ENCODE measurements around the gene SPTBN1. TPM values are rescaled to one million over a fixed set of nuclear protein-coding genes. Genes with fewer than 3 reads are reported as not detected.

SPTBN1 gene
- total and polyA plus RNA-seq, 2 of the 13 experiments (the other 11 are each of a cell fraction or from before 2014, with no cell fraction given), result 123 to 299 TPM

DNA sequence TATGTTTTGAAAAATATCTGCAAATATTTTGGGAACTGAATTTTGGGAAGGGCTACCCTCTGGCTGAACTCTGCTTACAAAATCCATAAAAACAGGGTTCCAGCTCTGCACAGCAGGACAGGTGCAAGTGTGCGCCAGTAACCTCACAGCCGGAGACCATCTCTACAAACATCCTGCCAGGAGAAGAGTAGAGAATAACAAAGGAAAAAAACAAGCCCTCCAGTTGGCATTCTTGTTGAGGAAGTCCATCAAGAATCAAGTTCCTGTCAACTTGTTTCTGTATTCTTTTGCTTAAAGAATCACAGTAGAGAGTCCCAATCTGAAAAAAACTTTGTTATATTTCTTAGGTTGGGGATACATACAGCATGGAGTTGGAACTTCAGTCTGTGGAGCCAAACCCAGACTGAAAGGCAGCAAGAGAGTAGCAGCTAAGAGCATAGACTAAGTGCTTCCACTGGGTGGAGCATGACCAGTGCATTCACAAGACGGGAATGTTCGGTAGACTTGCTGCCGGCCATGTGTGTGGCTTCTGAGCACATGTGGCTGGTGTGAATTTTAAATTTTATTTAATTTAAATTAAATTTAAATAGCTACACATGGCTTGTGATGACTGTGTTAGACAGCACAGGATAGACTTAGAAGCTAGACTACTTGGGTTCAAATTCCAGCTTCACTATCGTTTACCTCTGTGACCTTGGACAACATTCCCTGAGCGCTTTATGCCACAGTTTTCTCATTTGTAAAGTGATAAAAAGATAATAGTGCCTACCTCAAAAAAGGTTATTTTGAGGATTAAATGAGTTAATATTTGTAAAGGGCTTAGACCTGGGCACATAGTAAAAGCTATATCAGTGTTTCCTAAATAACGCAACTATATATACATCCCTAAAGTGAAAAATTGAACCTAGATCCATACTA, 41.9 kb downstream of the SPTBN1 start (continued):
- TF ChIP-seq, protein P1, sequence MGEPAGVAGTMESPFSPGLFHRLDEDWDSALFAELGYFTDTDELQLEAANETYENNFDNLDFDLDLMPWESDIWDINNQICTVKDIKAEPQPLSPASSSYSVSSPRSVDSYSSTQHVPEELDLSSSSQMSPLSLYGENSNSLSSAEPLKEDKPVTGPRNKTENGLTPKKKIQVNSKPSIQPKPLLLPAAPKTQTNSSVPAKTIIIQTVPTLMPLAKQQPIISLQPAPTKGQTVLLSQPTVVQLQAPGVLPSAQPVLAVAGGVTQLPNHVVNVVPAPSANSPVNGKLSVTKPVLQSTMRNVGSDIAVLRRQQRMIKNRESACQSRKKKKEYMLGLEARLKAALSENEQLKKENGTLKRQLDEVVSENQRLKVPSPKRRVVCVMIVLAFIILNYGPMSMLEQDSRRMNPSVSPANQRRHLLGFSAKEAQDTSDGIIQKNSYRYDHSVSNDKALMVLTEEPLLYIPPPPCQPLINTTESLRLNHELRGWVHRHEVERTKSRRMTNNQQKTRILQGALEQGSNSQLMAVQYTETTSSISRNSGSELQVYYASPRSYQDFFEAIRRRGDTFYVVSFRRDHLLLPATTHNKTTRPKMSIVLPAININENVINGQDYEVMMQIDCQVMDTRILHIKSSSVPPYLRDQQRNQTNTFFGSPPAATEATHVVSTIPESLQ (CRISPR knock-in tag; conservative IDR thresholded peaks at IDR 0.05), result 0 out of 2 replicates have a peak, but pooled peaks have one; percentile 67
- TF ChIP-seq MBD4 (IDR thresholded peaks at IDR 0.05; ENCODE audit: borderline replicate concordance, low read length) (no peak), RXRB (CRISPR knock-in tag; IDR thresholded peaks at IDR 0.05; ENCODE audit: borderline replicate concordance) (no peak), ZNF12 (CRISPR knock-in tag; IDR thresholded peaks at IDR 0.05) (0 out of 2 replicates have a peak, but pooled peaks have one; percentile 0), ZNF562 (CRISPR knock-in tag; IDR thresholded peaks at IDR 0.05; ENCODE audit: borderline replicate concordance) (no peak), NR2F6 (IDR thresholded peaks at IDR 0.05) (no peak), NR2F6 (CRISPR knock-in tag; IDR thresholded peaks at IDR 0.05) (no peak), SOX13 (IDR thresholded peaks at IDR 0.05) (no peak), SOX13 (CRISPR knock-in tag; conservative IDR thresholded peaks at IDR 0.05 in 1 of 2, IDR thresholded peaks at IDR 0.05 in 1 of 2) (peak in 1 of 2 experiments; percentile 61; a peak in 2 of 4 replicates), CREB1 (IDR thresholded peaks at IDR 0.05) (no peak), CREB1 (CRISPR knock-in tag; IDR thresholded peaks at IDR 0.05) (peak; percentile 40; the same call in 1 of the 2 replicates), NAIF1 (CRISPR knock-in tag; IDR thresholded peaks at IDR 0.05; ENCODE audit: borderline replicate concordance) (0 out of 2 replicates have a peak, but pooled peaks have one; percentile 6), ZFAT (CRISPR knock-in tag; conservative IDR thresholded peaks at IDR 0.05) (no peak), RFXAP (CRISPR knock-in tag; IDR thresholded peaks at IDR 0.05; ENCODE audit: borderline replicate concordance) (0 out of 2 replicates have a peak, but pooled peaks have one; percentile 49), POGZ (CRISPR knock-in tag; IDR thresholded peaks at IDR 0.05) (peak; percentile 79)
- TF ChIP-seq, protein P2, sequence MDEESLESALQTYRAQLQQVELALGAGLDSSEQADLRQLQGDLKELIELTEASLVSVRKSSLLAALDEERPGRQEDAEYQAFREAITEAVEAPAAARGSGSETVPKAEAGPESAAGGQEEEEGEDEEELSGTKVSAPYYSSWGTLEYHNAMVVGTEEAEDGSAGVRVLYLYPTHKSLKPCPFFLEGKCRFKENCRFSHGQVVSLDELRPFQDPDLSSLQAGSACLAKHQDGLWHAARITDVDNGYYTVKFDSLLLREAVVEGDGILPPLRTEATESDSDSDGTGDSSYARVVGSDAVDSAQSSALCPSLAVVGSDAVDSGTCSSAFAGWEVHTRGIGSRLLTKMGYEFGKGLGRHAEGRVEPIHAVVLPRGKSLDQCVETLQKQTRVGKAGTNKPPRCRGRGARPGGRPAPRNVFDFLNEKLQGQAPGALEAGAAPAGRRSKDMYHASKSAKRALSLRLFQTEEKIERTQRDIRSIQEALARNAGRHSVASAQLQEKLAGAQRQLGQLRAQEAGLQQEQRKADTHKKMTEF (CRISPR knock-in tag; IDR thresholded peaks at IDR 0.05), result 0 out of 2 replicates have a peak, but pooled peaks have one; percentile 45
- TF ChIP-seq, protein P3, sequence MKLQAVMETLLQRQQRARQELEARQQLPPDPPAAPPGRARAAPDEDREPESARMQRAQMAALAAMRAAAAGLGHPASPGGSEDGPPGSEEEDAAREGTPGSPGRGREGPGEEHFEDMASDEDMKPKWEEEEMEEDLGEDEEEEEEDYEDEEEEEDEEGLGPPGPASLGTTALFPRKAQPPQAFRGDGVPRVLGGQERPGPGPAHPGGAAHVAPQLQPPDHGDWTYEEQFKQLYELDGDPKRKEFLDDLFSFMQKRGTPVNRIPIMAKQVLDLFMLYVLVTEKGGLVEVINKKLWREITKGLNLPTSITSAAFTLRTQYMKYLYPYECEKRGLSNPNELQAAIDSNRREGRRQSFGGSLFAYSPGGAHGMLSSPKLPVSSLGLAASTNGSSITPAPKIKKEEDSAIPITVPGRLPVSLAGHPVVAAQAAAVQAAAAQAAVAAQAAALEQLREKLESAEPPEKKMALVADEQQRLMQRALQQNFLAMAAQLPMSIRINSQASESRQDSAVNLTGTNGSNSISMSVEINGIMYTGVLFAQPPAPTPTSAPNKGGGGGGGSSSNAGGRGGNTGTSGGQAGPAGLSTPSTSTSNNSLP (IDR thresholded peaks at IDR 0.05; ENCODE audit: low read depth, low read length), result 0 out of 2 replicates have a peak, but pooled peaks have one; percentile 21
- TF ChIP-seq, protein P4, sequence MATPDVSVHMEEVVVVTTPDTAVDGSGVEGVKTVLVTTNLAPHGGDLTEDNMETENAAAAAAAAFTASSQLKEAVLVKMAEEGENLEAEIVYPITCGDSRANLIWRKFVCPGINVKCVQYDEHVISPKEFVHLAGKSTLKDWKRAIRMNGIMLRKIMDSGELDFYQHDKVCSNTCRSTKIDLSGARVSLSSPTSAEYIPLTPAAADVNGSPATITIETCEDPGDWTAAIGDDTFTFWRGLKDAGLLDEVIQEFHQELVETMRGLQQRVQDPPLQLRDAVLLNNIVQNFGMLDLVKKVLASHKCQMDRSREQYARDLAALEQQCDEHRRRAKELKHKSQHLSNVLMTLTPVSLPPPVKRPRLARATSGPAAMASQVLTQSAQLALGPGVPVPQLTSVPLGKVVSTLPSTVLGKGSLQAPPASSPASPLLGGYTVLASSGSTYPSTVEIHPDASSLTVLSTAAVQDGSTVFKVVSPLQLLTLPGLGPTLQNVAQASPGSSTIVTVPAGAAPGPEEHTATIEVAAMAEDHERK (CRISPR knock-in tag; IDR thresholded peaks at IDR 0.05; ENCODE audit: low read depth), result no peak
- TF ChIP-seq, protein P5, sequence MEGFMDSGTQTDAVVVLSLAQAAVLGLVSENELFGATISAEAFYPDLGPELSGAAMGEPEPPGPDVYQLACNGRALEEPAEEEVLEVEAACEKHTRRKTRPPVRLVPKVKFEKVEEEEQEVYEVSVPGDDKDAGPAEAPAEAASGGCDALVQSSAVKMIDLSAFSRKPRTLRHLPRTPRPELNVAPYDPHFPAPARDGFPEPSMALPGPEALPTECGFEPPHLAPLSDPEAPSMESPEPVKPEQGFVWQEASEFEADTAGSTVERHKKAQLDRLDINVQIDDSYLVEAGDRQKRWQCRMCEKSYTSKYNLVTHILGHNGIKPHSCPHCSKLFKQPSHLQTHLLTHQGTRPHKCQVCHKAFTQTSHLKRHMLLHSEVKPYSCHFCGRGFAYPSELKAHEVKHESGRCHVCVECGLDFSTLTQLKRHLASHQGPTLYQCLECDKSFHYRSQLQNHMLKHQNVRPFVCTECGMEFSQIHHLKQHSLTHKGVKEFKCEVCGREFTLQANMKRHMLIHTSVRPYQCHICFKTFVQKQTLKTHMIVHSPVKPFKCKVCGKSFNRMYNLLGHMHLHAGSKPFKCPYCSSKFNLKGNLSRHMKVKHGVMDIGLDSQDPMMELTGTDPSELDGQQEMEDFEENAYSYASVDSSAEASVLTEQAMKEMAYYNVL (CRISPR knock-in tag; IDR thresholded peaks at IDR 0.05; ENCODE audit: borderline replicate concordance), result no peak
